Body of pancreas (tissue), 4 donors: ENCODE results near the gene MORC2.

ENCODE experiments used
- CTCF ChIP-seq, 7 experiments: fragments of 450-650 bp in 4 of 7; fragments of 200-600 bp in 3 of 7; sonication (generic) in 3 of 7; IDR thresholded peaks; one replicate each; pipeline ENCODE4 v1.5.1; 2016 to 2019; ENCODE audit warnings: antibody characterized with exemption in 7 of 7
- POLR2A ChIP-seq, 3 donors: fragments of 450-650 bp; IDR thresholded peaks; one replicate each; pipeline ENCODE4 v1.6.1; 2016; ENCODE audit warnings: antibody characterized with exemption in 3 of 3, mild to moderate bottlenecking in 2 of 3

- TF ChIP-seq CTCF (IDR thresholded peaks at IDR 0.05) = no peak
- TF ChIP-seq POLR2A (IDR thresholded peaks at IDR 0.05) = no peak
These were observed 59.3 kb downstream of the MORC2 start for GRCh38 chr22:30909306-30909705.
